Measurements from ENCODE around the gene IDH1. TPM values are rescaled to one million over a fixed set of nuclear protein-coding genes. Genes with fewer than 3 reads are reported as not detected.
A peak's percentile ranks its signal among the peaks of the same experiment; 100 is the strongest.

IDH1 gene
- total RNA-seq, 1 experiment from 2014 or later, result 166 TPM

DNA sequence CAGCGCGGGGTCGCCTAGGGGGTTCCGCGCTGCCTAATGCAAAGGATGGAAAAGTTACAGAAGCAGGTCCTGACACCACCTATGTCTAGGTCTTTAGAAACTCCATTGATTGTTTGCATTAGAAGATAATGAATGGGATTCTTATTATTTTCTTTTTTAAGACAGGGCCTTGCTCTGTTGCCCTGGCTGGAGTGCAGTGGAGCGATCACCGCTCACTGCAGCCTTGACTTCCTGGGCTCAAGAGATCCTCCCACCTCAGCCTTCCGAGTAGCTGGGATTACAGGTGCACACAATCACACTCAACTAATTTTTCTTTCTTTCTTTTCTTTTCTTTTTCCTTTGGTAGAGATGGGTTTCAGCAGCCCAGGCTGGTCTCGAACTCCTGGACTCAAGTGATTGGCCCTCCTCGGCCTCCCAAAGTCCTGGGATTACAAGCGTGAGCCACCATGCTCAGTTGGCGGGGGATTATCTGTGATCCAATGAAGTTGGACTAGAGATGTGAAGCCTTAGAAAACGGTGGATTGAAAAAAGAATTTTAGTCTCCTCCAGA is 761 bp upstream of the IDH1 start:
- H3K27me3 Mint-ChIP-seq (ENCODE audit: unreplicated experiment), result no peaks in the 10 kb centered on the region
- TF ChIP-seq, protein P1, sequence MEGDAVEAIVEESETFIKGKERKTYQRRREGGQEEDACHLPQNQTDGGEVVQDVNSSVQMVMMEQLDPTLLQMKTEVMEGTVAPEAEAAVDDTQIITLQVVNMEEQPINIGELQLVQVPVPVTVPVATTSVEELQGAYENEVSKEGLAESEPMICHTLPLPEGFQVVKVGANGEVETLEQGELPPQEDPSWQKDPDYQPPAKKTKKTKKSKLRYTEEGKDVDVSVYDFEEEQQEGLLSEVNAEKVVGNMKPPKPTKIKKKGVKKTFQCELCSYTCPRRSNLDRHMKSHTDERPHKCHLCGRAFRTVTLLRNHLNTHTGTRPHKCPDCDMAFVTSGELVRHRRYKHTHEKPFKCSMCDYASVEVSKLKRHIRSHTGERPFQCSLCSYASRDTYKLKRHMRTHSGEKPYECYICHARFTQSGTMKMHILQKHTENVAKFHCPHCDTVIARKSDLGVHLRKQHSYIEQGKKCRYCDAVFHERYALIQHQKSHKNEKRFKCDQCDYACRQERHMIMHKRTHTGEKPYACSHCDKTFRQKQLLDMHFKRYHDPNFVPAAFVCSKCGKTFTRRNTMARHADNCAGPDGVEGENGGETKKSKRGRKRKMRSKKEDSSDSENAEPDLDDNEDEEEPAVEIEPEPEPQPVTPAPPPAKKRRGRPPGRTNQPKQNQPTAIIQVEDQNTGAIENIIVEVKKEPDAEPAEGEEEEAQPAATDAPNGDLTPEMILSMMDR (IDR thresholded peaks at IDR 0.05; ENCODE audit: unreplicated experiment), result peak; percentile 8
- BruUV-seq (replicated peaks), result no TSS peak

DNA sequence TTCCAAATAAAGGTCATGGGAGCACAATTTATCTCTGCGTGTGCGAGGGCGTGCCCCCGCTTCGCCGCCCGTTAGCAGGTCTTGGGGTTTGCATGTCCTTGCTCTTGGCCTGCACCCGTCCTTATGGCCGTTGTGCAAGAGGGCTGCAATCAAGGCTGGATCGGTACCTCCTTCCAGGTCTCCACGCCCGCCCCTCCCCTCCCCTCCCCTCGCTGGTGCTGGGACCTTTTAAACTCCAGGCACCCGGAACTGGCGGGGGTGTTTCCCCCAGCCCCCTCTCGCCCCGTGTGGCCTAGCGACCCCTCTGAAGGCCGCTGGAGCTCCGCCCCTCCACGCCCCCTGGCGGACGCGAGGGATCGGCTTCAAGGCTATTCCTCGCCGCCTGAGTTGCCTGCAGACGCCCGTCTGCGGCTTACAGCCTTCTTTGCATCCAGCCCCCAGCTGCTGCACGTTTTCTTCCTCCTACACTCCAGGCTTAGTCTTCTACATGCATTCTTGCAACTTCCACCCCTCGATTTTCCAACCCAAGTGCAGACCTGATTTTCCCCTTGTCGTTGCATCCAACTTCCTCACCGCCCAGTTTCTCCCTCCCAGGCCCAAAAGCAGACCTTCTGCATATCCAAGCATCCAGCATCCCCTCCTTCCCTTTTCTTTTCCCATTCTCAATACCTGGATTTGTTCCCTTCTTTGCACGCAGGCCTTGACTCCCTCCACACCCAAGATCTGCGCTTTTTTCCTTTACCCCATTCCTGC is 577 bp downstream of the IDH1 start:
- no TSS peak for BruUV-seq (replicated peaks)
- H3K27ac Mint-ChIP-seq (ENCODE audit: unreplicated experiment), result peak overlapping the region; percentile 91
- peaks cover 34% of the 10 kb centered on the region for H3K4me1 Mint-ChIP-seq (ENCODE audit: low read depth, unreplicated experiment)
- DNase-seq, result peak; percentile 90
- TF ChIP-seq, protein P1 (IDR thresholded peaks at IDR 0.05; ENCODE audit: unreplicated experiment), result peak; percentile 91
- intact Hi-C loops (cut with micrococcal nuclease; ENCODE audit: unreplicated experiment), result loop anchor here (1.0 kb wide), 2 partner anchors 79 to 152 kb away; no protein-coding TSS in a partner anchor
- CTCF ChIA-PET, result interaction anchor here (0.6 to 4.7 kb wide), 12 partner anchors 12 to 1816 kb away, joined by 3 to 46 read pairs (median 4); partner anchors contain the start of gene PIKFYVE
- no peaks in the 10 kb centered on the region for H3K27me3 Mint-ChIP-seq (ENCODE audit: unreplicated experiment)
- H3K36me3 Mint-ChIP-seq (ENCODE audit: insufficient read depth, unreplicated experiment), result peaks cover 59% of the 10 kb centered on the region
- H3K9me3 Mint-ChIP-seq (ENCODE audit: low read depth, unreplicated experiment), result no peaks in the 10 kb centered on the region
- peak overlapping the region; percentile 100 for H3K4me3 Mint-ChIP-seq (ENCODE audit: low read depth, unreplicated experiment)

More for the DNA sequence above, 761 bp upstream of the IDH1 start:
- intact Hi-C loops (cut with micrococcal nuclease; ENCODE audit: unreplicated experiment), result loop anchor here (5.0 kb wide), 1 partner anchor 1077 kb away; no protein-coding TSS in a partner anchor
- Mint-ChIP-seq H3K4me3 (ENCODE audit: low read depth, unreplicated experiment) (peak overlapping the region; percentile 100), H3K27ac (ENCODE audit: unreplicated experiment) (peak overlapping the region; percentile 91), H3K9me3 (ENCODE audit: low read depth, unreplicated experiment) (no peaks in the 10 kb centered on the region), H3K36me3 (ENCODE audit: insufficient read depth, unreplicated experiment) (peaks cover 45% of the 10 kb centered on the region), H3K4me1 (ENCODE audit: low read depth, unreplicated experiment) (peaks cover 27% of the 10 kb centered on the region)
- DNase-seq, result no peak
- CTCF ChIA-PET, result interaction anchor here (1.4 to 4.7 kb wide), 6 partner anchors 10 to 154 kb away, joined by 4 to 46 read pairs (median 12); partner anchors contain the start of gene PIKFYVE

DNA sequence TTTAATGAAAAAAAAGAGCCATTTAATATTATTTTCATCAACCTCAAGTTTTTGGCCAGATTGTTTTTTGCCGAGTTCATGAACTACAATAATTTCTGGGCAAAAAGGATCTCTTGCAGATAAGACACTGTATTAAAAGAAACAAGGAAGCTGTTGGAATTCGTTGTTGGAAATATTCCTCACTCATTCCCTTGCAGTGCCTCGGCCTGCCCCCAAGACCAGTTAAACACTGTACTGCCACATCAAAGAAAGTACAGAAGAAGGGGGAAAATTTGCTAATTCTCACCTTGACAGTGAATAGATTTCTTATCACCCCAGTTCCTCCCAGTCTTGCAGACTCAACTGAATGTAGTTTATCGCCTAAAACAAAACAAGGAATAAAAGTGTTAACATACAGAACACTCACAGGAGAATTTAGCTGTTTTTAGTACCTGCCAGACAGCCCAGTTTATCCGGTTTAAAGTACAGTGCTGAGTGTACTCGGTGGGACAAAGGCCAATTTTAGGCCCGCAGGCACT is 1.2 kb downstream of the IDH1 start:
- H3K4me1 Mint-ChIP-seq (ENCODE audit: low read depth, unreplicated experiment), result peaks cover 35% of the 10 kb centered on the region
- no peaks in the 10 kb centered on the region for H3K27me3 Mint-ChIP-seq (ENCODE audit: unreplicated experiment)
- CTCF ChIA-PET, result interaction anchor here (0.6 to 4.7 kb wide), 8 partner anchors 12 to 528 kb away, joined by 3 to 46 read pairs (median 6); partner anchors contain the start of gene PIKFYVE
- TF ChIP-seq, protein P1 (IDR thresholded peaks at IDR 0.05; ENCODE audit: unreplicated experiment), result no peak
- H3K36me3 Mint-ChIP-seq (ENCODE audit: insufficient read depth, unreplicated experiment), result peaks cover 64% of the 10 kb centered on the region
- BruUV-seq (replicated peaks), result no TSS peak
- intact Hi-C loops (cut with micrococcal nuclease; ENCODE audit: unreplicated experiment), result loop anchor here (1.0 kb wide), 2 partner anchors 78 to 151 kb away; no protein-coding TSS in a partner anchor
- H3K27ac Mint-ChIP-seq (ENCODE audit: unreplicated experiment), result peak overlapping the region; percentile 91
- H3K4me3 Mint-ChIP-seq (ENCODE audit: low read depth, unreplicated experiment), result peak overlapping the region; percentile 100
- H3K9me3 Mint-ChIP-seq (ENCODE audit: low read depth, unreplicated experiment), result no peaks in the 10 kb centered on the region
- DNase-seq, result no peak

DNA sequence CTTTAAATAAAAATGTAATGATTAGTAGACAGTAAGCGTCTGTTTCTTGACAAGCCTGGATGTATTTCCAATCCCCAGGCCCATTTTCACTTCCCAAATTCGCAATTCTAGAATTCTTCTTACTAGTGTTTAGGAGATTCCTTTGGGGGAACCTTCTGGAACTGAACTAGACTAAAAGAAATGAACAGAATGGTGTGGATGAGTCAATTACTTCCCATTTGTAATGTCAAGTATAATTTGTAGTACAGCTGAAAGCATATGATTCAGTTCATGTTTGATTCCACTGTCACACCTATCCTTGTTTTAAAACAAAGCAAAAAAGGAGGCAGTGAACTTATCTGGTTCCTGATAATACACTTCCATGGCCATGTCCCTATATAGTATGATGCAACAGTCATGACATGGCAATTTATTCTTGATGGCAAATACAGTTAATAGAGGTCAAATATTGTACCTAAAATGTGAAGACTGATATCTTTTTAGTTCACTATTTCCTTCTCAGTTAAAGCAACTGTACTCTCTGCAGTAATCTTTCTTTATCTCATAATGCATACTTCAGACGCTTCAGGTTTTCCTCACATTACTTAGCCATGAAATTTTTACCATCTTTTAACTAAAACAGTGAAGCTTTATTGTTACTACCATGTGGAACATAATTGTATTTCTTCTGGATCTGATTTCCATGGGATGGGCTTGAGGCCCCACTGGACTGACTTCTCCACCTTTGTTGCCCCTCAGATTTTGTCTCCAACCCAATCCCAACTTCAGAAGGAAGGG is 2.0 kb downstream of the IDH1 start:
- Mint-ChIP-seq H3K4me3 (ENCODE audit: low read depth, unreplicated experiment) (peak overlapping the region; percentile 100), H3K4me1 (ENCODE audit: low read depth, unreplicated experiment) (peaks cover 34% of the 10 kb centered on the region), H3K9me3 (ENCODE audit: low read depth, unreplicated experiment) (no peaks in the 10 kb centered on the region), H3K27me3 (ENCODE audit: unreplicated experiment) (no peaks in the 10 kb centered on the region), H3K36me3 (ENCODE audit: insufficient read depth, unreplicated experiment) (peaks cover 72% of the 10 kb centered on the region), H3K27ac (ENCODE audit: unreplicated experiment) (peak overlapping the region; percentile 91)
- DNase-seq, result no peak
- TF ChIP-seq, protein P1 (IDR thresholded peaks at IDR 0.05; ENCODE audit: unreplicated experiment), result no peak
- CTCF ChIA-PET, result interaction anchor here (0.6 to 4.7 kb wide), 5 partner anchors 13 to 528 kb away, joined by 3 to 46 read pairs (median 14); partner anchors contain the start of gene PIKFYVE
- intact Hi-C loops (cut with micrococcal nuclease; ENCODE audit: unreplicated experiment), result no loop called here
- TSS peak; percentile 40 for BruUV-seq (replicated peaks)
